Stimulated activated CD4-positive, alpha-beta T cell treated with anti-CD3 and anti-CD28 coated beads, Interleukin-1b, Interleukin-23, amount 100 ng/mL, for 24 hours (primary cell): ENCODE results near the gene FAT3.

Experiments
- DNase-seq, 4 experiments: peaks; one replicate each; pipeline ENCODE4 v3.0.0-alpha.2; 2020; ENCODE audit warnings: low read depth in 4 of 4, low spot score in 1 of 4

Gene FAT3

DNA sequence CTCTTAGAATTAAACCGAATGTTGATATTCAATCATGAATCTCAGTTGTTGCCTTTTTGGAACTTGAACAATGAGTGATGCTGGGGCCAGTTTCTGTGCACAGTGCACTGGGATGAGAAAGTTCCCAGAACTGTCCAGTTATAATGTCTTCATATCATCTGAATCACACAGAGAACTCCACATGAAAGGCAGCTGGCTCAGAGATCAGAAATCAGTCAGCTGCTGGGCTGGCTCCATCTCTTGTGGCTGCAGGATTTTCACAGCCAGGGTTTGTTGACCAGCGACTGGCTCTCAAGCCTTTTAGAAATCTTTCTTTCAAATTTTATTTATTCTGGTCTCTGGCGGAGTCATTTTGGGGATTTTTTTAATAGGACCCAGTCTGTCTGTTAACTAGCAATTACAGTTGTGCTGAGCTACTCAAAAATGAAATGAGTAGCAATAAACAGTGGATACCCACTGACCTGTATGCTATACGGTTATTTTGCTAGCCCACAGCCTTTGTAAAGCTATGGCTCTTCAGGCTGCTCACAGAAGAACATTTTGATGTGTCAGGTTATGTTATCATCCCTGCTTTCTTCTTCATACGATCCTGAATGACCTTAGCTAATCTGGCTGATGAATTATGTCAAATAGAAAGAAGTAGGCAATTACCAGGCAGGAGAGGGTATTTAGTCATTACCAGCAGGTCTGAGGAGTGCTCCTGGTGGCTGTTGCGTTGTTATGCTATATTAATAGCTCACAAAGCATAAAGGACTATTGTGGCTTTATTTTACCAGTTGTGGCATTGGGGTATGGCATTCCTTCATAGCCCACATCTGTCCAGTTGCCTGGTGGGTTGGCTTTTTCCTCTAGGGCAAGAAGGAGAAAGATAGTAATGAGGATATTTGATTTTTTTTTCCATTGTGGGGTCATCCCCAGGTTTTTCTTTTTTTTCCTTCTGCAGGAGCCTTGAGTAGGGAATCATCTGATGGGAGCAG is 3.6 kb downstream of the FAT3 start:
- DNase-seq: no peak

DNA sequence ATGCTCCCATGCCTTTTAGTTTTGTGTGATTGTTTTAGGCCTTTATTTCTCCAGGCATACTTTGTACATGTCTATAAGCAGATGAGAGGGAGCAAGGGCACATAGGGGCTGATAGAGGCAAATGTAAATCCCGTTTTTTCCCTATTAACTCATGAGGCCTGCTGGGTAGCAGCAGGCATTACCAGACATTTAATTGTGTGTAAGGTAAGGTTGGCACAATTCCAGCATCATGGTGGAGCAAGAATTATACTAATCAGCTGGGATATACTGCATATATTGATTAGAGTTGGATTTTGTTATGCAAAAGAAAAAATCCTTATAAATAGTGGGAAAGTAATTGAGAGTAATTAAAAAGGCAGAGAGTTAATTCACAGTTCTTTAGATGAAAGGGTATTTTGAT is 12.2 kb downstream of the FAT3 start:
- no peak for DNase-seq

DNA sequence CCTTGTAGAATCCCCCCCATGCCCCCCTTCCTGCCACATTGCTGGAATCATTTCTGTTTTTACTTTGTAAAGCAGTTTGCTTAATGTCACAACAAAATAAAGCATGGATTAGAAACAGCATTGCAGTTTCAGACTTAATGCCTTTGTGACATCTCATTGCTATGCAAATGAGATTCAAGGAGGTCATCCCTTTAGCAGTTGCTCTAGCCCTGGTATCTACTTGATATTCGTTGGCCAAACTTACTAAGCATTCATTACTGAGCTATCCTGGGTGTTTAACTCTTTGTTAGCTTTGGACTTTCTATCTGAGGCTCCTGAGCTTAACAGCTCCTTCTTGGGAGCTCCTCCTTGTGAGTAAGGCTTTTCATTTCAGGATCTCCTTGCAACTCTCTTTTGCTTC is 16.3 kb downstream of the FAT3 start:
- no peak for DNase-seq

DNA sequence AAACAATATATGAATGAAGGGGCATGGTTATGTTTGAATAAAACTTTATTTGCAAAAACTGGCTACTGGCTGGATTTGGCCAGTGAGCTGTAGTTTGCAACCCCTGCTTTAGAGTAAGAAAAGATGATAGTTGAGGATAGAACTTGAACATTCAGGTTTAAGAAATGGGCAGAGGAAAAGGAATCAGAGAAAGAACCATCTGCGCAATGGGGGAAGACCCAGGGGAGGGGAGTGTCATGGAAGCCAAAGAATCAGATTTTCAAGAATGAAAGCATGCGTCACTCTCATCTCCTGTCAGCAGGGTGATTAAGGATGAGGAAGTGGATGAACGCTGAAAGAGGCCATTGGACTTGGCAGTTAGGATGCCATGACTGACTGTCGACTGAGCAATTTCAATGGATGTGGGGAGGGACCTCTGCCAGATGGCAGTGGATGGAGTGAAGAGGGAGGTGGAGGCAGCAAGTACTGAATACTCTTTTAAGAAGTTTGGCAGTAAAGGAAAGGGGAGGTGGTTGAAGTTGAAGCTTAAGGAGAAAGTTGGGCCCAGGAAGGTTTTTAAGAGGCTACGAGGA is 21.2 kb downstream of the FAT3 start:
- no peak for DNase-seq

DNA sequence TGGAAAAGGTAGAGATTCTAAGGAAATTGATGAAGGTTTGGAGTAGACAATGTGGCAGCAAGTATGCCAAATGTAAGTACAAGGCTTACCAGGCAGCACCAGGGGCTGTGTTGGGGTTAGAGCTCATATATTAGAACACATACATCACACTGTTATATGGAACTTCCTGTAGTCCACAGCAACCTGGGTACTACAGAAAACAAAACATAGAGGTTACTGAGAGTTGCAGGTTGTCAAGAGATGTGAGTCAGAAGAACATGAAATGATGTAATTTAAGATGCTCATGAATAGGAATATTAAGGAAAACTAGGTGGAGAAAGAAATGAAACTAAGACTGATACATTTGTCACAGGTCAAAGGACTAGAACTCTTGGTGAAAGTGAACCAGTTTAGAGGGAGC is 22.0 kb downstream of the FAT3 start:
- no peak for DNase-seq

DNA sequence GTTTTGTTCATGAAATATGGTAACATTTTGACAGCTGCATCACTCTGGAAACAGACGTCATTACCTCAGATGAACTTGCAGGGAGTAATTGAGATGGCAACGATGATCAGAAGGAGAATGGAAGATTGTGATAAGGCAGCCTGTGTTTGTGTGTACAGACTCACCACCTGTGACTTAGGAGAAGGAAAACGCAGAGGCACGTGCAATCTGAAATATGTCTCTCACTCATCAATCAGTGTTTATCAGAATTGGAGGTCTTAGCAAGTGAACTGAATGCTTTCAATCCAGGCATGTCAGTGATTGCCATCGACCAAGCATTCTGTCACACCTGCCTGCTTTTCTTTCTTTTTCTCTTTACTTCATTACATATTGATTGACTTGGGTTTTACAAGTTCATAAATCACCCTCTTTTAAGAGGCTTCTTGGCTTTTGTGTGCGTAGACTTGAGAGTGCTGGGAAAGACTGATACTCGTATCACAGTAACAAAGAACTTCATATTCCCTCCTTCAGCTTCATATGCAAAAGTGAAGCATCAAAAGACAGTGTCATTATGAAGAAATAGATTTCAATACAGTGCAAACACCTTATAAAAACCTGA is 24.6 kb downstream of the FAT3 start:
- no peak for DNase-seq

DNA sequence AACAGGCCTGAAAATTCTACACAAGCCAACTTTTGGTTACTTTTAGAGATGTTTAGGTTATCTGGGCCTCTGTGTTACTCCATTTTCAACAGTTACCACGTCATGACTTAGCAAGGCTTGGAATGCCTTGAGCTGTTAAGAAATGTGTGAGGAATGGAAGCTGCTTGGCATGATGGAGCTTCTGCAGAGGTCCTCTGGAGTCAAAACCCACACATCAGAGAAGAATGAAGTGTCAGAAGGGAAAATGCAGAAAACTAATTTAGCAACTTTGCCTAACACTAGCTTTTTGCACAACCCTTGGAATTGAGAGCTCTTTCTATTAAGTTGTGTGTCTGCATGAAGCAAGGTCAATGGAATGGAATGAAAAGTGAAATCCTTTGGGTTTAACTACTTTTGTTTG is 27.4 kb downstream of the FAT3 start:
- no peak for DNase-seq

DNA sequence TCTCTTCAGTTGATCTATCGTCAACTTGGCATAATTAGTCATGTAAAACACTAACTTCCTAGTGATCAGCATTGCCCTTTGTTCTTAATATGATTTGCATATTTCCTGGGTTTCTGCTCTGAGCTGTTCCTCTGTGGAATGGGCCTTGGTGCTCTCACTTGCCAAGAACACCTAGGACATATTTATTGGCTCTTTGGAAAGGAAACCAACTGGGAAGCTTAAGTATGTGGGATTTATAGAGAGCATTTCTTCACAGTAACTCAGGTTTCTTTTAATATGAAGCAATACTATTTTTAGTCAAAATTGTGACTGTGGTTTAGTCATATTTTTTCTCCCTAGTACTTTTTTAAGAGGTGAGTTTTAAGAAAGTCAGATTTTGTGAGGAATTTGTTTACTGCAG is 28.8 kb downstream of the FAT3 start:
- DNase-seq: no peak

DNA sequence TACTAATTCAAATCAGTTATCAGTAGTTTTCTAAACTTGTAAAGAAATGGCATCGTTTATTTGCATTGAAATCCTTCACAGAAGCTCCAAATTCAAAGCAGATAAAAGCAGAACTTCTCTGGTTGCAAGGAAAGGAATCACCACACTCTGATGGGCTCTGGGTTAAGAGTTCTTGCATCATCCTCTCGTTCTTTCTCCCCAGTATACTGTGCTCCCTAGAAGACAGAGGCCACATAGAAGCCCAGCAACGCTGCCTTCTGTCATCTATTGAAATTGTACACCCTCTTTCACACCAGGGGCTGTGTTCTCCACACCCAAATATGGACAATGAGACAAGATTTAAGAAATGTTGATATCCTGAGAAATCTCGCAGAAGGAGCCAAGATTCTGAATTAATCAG is 29.3 kb downstream of the FAT3 start:
- no peak for DNase-seq

DNA sequence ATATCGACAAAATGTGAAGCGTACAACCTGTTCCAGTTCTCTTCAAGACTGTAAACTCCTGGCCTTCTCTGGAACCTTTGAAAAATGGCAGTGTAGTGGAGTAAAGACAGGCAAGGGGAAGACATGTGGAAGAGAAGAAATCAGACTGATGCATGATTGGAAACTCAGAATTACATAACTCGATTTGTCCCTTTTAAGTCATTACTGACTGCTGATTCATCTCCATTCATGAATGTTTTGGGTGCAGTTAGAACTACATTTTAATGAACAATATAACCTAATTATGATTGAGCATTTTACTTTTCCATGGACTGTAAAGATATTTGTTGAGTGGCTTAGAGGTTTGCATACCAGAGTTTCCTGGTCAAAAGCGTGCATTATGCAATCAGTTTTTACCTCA is 32.9 kb downstream of the FAT3 start:
- DNase-seq: no peak

DNA sequence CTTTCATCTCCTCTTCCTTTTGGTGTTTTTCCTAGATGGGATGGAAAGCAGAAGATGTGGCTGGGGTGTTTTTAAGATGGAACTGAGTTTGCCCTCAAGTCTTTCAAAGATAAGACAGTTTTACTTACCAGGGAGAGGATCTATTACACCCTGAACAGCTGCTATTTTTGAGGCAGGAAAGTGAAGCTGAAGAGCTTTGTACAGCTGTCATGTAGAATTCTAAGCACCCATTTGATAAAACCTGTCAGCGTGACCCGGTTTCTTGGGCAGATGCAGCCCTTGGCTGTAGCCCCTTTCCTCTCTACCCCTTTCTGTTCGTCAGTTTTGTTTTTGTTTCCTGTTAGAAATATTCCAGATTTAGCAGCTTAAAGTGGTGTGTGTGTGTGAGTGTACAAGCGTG is 35.2 kb downstream of the FAT3 start:
- no peak for DNase-seq

DNA sequence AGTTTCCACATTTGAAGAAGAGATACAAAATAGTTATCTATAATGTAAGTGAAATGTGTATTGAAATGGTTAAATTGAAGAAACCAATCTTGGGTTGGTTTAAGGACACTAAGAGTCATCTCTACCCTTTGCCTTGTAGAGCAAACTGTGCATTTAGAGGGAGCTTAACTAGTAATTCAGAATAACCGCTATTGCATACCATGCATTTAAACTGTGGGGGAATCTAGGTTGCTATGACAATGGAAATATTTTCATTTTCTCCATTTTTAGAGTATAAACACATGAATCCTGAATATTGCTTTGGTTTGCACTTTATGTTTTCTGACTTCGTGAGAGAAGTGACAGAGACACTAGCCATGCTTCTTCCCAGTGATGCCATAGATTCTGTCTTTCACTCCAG is 39.7 kb downstream of the FAT3 start:
- no peak for DNase-seq

DNA sequence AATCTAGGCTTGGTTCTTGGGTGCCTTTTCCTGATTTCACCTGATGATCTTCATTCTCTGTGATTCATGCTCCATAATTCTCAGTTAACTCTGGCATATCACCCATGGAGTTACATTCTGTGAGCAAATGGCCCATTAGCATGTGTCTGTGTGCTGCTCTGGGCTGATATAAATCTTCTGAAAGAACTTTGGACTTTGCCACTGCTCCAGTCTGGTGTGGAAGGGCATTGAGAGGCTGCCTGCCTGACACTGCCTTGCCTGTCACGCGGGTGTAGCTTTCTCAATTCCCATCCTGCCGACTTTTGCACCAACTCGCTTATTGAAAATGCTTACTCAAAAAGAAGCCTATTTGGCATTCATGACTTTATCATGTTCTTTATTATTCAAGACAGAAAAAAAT is 42.2 kb downstream of the FAT3 start:
- no peak for DNase-seq

DNA sequence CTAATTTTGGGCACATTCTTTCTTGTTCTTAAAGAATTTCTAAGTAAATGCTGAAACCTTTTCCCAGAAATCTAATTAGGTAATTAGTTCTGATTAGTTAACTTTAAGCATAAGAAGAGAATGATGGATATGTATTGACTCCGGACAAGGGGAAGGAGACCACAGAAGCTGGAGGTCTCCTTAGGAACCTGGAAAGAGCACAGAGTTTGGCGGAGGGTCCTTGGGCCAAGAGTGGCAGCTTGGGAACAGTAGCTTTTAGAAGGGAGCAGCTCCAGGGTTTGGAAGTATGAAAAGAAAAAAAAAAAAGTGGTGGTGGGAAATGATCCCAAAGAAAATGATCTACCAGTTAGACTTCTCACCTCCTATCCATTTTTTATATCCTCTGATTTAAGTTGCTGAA is 42.7 kb downstream of the FAT3 start:
- no peak for DNase-seq

DNA sequence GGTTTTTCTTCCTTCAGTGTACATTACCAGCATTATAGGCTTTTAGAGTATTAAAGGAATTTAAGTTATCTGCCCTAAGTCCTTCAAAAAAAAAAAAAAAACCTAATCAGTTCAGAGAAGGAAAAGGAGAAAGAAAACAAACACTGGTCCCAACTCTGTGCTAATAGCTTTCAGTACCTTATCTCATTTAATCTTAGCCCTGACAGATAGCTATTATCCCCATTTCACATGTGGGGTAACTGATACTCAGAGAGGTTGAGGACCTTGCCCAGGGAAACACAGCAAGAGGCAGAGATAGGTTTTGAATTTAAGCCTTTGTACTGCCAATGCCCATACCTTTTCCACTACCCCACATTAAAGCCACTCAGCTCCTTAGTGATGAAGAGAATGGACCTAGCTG is 43.4 kb downstream of the FAT3 start:
- no peak for DNase-seq

DNA sequence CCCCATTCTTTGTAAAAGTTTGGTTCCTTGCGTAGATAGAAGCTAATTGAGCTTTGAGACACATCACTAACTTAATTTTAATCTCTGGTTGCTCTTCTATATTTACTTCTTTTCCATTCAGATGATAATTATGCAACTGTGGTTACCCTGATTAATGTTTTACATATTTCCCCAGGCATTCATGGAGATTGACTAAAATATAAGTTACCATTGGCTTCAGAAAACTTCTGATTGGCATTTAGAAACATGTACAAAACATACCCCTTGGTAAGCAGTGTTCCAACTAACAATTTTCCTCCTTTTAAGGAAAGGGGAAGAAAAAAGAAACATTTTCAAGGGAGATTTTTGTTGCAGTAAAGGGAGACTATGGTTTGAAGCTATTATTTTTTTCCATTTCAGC is 43.9 kb downstream of the FAT3 start:
- no peak for DNase-seq

DNA sequence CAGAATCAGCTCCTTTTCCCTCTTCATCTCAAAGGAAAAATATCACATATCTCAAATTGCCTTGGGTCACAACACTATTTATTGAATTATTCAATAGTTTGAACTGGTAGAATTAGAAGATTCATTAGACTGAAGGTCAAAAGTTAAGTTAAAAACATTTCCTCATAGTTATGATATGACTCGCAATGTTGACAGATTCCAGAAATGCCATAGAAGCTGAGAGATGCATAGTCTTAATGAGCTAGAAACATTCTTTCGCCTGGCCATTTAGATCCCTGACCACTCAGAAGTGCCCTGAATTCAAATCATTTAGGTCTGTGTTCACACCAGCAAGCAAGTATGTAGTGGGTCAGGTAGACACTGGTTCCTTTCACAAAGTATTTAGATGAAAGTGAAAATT is 44.4 kb downstream of the FAT3 start:
- DNase-seq: no peak

DNA sequence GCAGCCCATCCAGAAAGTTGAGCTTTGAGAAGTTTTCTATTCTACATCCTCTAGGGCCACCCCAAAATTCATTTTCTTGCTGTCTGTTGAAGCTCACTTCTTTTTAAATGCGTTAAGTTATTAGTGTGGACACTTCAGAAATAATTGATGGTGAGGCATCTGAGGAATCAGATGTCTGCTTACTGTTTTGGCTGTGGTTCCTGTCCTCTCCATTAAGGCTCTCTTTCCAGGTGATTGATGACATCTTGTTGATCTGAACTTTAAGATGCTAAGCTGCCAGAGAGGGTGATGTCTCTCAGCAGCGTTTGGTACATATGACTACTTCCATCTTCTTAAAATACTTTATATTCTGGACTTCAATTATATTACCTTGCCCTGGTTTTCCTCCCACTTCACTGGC is 45.2 kb downstream of the FAT3 start:
- no peak for DNase-seq

DNA sequence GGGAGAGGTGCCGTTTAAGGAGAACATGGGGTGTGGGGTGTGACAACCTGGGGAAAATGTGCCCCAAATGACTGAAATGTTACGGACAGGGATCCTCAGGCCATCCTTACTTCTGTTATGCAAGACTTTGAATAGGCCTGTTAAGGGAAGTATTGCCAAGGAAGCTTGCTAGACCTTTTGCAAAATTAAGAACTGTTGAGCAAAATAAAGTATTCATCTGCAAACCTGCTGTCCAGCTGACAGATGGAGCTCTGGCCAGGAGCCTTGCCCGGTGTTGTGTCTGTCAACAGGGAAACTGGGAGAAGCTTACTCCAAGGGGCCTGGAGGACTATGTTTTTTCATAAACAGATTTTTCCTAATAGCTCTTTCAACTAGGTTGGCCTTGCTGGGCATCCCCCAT is 48.0 kb downstream of the FAT3 start:
- no peak for DNase-seq
